DOHH2 (cell line): Measurements from ENCODE around the gene DYRK1A.

ENCODE experiments used
- H3F3A ChIP-seq: fragments of 200-600 bp; sonication (generic), shearing (Covaris generic); 2 replicates; pipeline ENCODE4 v1.6.0; 2016; ENCODE audit warnings: antibody characterized with exemption, mild to moderate bottlenecking; ENCODE audit not compliant: control insufficient read depth, insufficient read depth
- H3K27ac ChIP-seq: fragments of 200-600 bp; sonication (generic); 2 replicates; pipeline ENCODE4 v1.5.1; 2014; ENCODE audit warnings: low read depth, mild to moderate bottlenecking, low read length, moderate library complexity
- H3K27me3 ChIP-seq: fragments of 200-600 bp; sonication (generic); 2 replicates; pipeline ENCODE4 v1.6.1; 2014; ENCODE audit warnings: mild to moderate bottlenecking, low read length, mixed read lengths; ENCODE audit not compliant: control insufficient read depth
- H3K36me3 ChIP-seq: fragments of 200-600 bp; sonication (generic); 2 replicates; pipeline ENCODE4 v1.6.1; 2014; ENCODE audit warnings: mild to moderate bottlenecking, low read length, moderate library complexity, mixed read lengths; ENCODE audit not compliant: control insufficient read depth
- H3K4me1 ChIP-seq: fragments of 200-600 bp; sonication (generic); 2 replicates; pipeline ENCODE4 v1.6.1; 2014; ENCODE audit warnings: mild to moderate bottlenecking, low read length, mixed read lengths; ENCODE audit not compliant: control insufficient read depth
- H3K4me2 ChIP-seq: fragments of 200-600 bp; sonication (generic); 2 replicates; pipeline ENCODE4 v1.6.0; 2014; ENCODE audit warnings: mild to moderate bottlenecking, low read length, moderate library complexity
- H3K4me3 ChIP-seq: fragments of 200-600 bp; sonication (generic); 2 replicates; pipeline ENCODE4 v1.5.1; 2014; ENCODE audit warnings: mild to moderate bottlenecking, low read length, mixed read lengths
- H3K79me2 ChIP-seq: fragments of 200-600 bp; sonication (generic); 2 replicates; pipeline ENCODE4 v1.6.1; 2014; ENCODE audit warnings: mild to moderate bottlenecking, low read length, mixed read lengths; ENCODE audit not compliant: control insufficient read depth
- H3K9me2 ChIP-seq: fragments of 200-600 bp; sonication (generic); replicated peaks from 2 replicates; pipeline ENCODE4 v1.6.1; 2014; ENCODE audit warnings: mild to moderate bottlenecking, low read length, mixed read lengths; ENCODE audit not compliant: control insufficient read depth
- H3K9me3 ChIP-seq: fragments of 200-600 bp; sonication (generic); 2 replicates; pipeline ENCODE4 v1.6.1; 2014; ENCODE audit warnings: antibody characterized with exemption, low read length, mixed read lengths; ENCODE audit not compliant: control insufficient read depth, insufficient read depth
- H4K20me1 ChIP-seq: fragments of 200-600 bp; sonication (generic); 2 replicates; pipeline ENCODE4 v1.6.0; 2014; ENCODE audit warnings: low read depth, mild to moderate bottlenecking, antibody characterized with exemption, low read length, moderate library complexity; ENCODE audit not compliant: control insufficient read depth, insufficient read depth
- EZH2phosphoT487 ChIP-seq: fragments of 200-600 bp; sonication (generic); IDR thresholded peaks from 2 replicates; pipeline ENCODE4 v1.6.1; 2017; ENCODE audit warnings: borderline replicate concordance, mild to moderate bottlenecking, antibody characterized with exemption, low read length, moderate library complexity, mixed read lengths
- TF ChIP-seq, protein P1 (sequence below): fragments of 200-600 bp; sonication (generic); IDR thresholded peaks from one replicate; pipeline ENCODE4 v1.5.1; 2014; ENCODE audit warnings: antibody characterized with exemption, mild to moderate bottlenecking, low read depth, low read length; ENCODE audit not compliant: poor library complexity, severe bottlenecking

The DYRK1A gene

DNA sequence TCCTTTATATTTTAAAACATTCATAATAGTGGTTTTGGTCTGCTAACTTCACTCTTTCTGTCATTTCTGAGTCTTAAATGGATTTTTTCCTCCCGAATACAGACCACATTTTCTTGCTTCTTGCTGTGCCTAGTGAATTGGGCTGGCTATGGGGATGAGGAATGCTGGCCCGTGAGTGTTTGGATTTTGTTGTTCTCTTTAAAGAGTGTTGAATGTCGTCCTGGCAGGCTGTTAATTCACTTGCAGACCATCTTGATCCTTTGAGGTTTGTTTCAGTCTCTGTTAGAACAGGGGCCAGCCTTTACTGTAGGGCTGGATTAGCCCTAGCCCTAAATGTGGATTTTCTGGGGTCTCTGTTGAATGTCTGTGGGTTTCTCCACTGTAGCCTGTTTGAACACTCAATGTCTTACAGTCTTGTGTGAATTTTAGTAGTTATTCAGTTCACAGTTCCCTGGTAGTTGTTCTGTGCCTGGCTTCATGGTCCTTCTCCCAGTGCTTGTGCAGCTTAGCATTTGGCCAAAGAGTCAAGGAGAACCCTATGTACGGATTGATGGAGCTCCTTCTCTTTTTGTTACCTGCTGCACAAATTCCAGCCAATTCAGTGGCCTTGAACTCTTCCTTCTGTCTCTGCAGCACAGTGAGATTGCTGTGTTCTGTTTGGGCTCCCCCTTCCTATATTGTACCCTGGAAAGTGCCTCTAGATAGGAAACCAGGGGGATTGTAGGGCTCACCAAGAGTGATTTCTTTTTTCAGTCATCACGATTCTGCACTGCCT is 95.7 kb downstream of the DYRK1A start:
- no peak overlapping the region for H3K4me3 ChIP-seq
- H3K79me2 ChIP-seq = peaks cover 99% of the 10 kb centered on the region
- 0 out of 2 replicates have a peak overlapping the region, but pooled peaks have one; percentile 7 for H3K4me2 ChIP-seq

DNA sequence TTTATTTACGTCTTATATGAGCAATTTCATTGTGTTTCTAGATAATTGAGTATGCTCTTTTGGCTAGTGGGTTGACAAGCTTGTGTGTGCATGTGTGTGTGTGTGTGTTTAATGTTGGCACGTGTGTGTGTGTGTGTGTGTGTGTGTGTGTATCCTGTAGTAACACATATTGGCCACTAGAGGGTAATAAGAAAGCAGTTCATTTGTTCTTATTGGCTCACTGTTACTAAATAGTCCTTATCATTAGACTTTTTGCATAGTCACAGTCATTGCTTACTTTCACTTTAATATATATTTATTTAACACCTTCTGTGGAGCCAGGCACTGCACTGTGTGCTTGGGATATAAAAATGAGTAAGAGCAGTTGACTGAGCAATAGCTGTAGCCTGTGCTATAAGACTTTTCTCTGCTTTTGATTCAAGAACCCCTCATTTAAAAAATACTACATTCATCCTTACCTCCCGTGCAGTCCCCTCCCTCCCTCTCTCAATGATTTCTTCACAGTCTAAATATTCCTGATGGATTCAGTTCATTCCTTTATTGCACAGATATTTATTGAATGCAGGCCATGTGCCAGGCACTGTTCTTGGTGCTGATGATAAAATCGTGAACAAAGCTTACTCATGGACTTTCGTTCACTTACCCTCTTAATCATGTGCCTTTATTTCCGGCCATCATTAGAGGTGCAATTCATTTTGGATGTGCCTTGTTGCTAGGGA is 96.7 kb downstream of the DYRK1A start:
- Histone ChIP-seq H3K27me3 (no peaks in the 10 kb centered on the region), H3K36me3 (peaks cover 29% of the 10 kb centered on the region), H3K4me1 (peaks cover 57% of the 10 kb centered on the region), H3K9me2 (no peaks in the 10 kb centered on the region), H4K20me1 (peaks cover 20% of the 10 kb centered on the region), H3K4me3 (no peak overlapping the region), H3F3A (peaks cover 17% of the 10 kb centered on the region), H3K27ac (no peak overlapping the region), H3K79me2 (peaks cover 99% of the 10 kb centered on the region), H3K9me3 (no peaks in the 10 kb centered on the region), H3K4me2 (no peak overlapping the region)
- no peak for TF ChIP-seq EZH2phosphoT487
- TF ChIP-seq, protein P1, sequence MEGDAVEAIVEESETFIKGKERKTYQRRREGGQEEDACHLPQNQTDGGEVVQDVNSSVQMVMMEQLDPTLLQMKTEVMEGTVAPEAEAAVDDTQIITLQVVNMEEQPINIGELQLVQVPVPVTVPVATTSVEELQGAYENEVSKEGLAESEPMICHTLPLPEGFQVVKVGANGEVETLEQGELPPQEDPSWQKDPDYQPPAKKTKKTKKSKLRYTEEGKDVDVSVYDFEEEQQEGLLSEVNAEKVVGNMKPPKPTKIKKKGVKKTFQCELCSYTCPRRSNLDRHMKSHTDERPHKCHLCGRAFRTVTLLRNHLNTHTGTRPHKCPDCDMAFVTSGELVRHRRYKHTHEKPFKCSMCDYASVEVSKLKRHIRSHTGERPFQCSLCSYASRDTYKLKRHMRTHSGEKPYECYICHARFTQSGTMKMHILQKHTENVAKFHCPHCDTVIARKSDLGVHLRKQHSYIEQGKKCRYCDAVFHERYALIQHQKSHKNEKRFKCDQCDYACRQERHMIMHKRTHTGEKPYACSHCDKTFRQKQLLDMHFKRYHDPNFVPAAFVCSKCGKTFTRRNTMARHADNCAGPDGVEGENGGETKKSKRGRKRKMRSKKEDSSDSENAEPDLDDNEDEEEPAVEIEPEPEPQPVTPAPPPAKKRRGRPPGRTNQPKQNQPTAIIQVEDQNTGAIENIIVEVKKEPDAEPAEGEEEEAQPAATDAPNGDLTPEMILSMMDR = peak; percentile 75

More for the DNA sequence above, 95.7 kb downstream of the DYRK1A start:
- Histone ChIP-seq H3K4me1 (peaks cover 47% of the 10 kb centered on the region), H3K9me3 (no peaks in the 10 kb centered on the region), H3K36me3 (peaks cover 19% of the 10 kb centered on the region), H3K27ac (no peak overlapping the region), H4K20me1 (peaks cover 21% of the 10 kb centered on the region), H3F3A (peaks cover 17% of the 10 kb centered on the region), H3K9me2 (no peaks in the 10 kb centered on the region), H3K27me3 (no peaks in the 10 kb centered on the region)
- TF ChIP-seq EZH2phosphoT487 = no peak
- TF ChIP-seq, protein P1 = no peak

DNA sequence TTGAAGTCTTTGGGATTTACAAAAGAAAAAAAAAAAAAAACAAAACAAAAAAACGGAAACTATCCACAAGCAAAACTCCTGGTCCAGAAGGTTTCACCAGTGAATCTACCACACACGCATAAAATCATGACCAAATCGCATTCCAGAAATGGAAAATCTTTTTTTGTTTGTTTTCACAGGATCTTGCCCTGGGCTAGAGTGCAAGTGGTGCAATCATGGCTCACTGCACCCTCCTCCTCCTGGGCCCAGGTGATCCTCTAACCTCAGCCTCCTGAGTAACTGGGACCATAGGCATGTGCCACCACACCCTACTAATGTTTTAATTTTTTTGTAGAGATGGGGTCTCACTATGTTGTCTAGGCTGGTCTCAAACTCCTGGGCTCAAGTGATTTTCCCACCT is 100.5 kb downstream of the DYRK1A start:
- Histone ChIP-seq H3K4me3 (no peak overlapping the region), H3K4me2 (no peak overlapping the region), H3K27me3 (no peaks in the 10 kb centered on the region), H3K79me2 (peaks cover 100% of the 10 kb centered on the region), H3K4me1 (peaks cover 52% of the 10 kb centered on the region), H3F3A (no peaks in the 10 kb centered on the region; the same call in 1 of the 2 replicates), H3K27ac (no peak overlapping the region), H3K9me3 (no peaks in the 10 kb centered on the region), H3K9me2 (no peaks in the 10 kb centered on the region), H4K20me1 (peaks cover 21% of the 10 kb centered on the region), H3K36me3 (peaks cover 48% of the 10 kb centered on the region)
- TF ChIP-seq, protein P1 = no peak
- no peak for TF ChIP-seq EZH2phosphoT487
